ENCODE results near the gene HOMER3.
"Not testable (repeated sequence)": the region's sequence is repeated elsewhere in the genome, so short reads cannot be mapped to it uniquely, and the experiment has no call there.

HOMER3 gene

DNA sequence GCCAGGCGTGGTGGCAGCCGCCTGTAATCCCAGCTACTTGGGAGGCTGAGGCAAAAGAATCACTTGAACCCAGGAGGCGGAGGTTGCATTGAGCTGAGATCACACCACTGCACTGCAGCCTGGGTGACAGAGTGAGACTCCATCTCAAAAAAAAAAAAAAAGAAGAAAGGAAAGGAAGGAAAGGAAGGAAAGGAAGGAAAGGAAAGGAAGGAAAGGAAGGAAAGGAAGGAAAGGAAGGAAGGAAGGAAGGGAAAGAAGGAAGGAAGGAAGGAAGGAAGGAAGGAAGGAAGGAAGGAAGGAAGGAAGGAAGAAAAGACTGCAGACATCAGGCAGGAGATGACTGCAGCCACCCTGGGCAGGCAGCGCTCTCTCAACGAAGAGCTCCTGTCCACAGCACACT, 38.5 kb downstream of the HOMER3 start:
- H3K27me3 ChIP-seq (ENCODE audit: control insufficient read depth, insufficient read depth, low read length); H3K27ac ChIP-seq (ENCODE audit: low read depth, low read length); H3K4me1 ChIP-seq (ENCODE audit: control insufficient read depth, insufficient read depth, low read length); H3K9ac ChIP-seq (ENCODE audit: low read length); H3K4me3 ChIP-seq (ENCODE audit: low read length): not testable (repeated sequence)
- H3K36me3 ChIP-seq (ENCODE audit: control insufficient read depth, insufficient read depth, low read length) = peaks cover 23% of the 10 kb centered on the region

DNA sequence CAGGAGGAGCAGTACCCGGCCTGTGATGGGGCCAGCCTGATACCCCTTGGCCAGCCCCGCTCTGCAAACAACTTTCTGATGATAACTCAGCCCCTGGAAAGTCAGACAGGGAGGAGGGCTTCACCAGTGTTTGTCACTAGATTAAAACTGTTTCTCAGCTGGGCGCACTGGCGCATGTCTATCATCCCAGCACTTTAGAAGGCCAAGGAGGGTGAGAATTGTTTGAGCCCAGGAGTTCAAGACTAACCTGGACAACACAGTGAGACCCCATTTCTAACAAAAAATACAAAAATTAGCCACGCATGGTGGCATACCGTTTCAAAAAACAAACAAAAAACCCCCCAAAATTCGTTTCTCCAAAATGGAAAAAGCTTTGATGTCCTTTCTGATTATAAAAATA, 39.5 kb downstream of the HOMER3 start:
- Histone ChIP-seq H3K27me3 (ENCODE audit: control insufficient read depth, insufficient read depth, low read length) (peaks cover 8% of the 10 kb centered on the region), H3K27ac (ENCODE audit: low read depth, low read length) (no peak overlapping the region), H3K9ac (ENCODE audit: low read length) (no peak overlapping the region), H3K4me3 (ENCODE audit: low read length) (no peak overlapping the region), H3K4me1 (ENCODE audit: control insufficient read depth, insufficient read depth, low read length) (no peaks in the 10 kb centered on the region), H3K36me3 (ENCODE audit: control insufficient read depth, insufficient read depth, low read length) (peaks cover 19% of the 10 kb centered on the region)

GRCh38 chr19:18900700-18901481, 40.1 kb downstream of the HOMER3 start:
- Histone ChIP-seq H3K27ac (ENCODE audit: low read depth, low read length) (no peak overlapping the region), H3K36me3 (ENCODE audit: control insufficient read depth, insufficient read depth, low read length) (peaks cover 19% of the 10 kb centered on the region), H3K9ac (ENCODE audit: low read length) (no peak overlapping the region), H3K27me3 (ENCODE audit: control insufficient read depth, insufficient read depth, low read length) (peaks cover 8% of the 10 kb centered on the region), H3K4me3 (ENCODE audit: low read length) (no peak overlapping the region), H3K4me1 (ENCODE audit: control insufficient read depth, insufficient read depth, low read length) (no peaks in the 10 kb centered on the region)

DNA sequence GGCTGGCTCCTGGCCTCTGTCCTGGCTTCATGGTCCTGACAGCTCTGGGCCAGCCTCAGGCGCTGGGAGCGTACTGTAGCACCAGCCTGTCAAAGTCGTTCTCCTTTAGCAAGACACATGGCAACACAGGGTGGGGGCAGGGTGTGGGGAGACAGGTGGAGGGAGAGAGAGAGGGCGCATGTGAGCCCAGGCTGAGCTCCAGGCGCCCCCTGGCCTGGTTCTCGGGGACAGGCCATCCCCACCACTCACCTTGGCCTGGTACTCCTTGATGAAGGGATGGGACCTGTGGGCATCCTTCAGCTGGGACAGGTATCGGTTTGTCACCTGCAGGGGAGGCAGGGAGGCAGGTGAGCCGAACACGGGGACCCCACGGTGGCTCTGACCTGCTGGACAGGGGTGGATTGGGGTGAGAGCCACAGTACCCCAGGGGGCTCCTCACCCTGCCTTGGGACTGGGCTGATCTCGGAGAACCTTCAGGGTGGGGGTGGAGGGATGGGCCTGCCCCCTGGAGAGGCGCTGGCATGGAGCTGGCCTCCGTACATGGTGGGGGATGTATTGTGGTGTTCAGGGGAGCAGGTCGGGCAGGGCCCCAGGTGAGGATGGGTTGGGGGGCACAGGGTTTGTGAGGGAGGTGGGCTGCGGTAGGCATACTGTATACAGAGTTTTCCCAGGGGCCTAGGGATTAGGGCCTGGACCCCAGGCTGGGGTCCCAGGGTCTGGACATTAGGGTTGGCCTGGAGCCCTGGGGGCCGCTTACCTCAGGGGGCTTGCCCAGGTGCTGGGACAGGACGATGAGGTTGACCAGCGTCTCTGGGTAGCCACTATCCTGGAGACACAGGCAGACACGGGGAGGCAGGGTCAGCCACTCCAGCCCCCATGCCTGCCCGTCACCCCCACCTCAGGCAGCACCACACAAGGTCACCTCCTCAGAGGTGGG, 41.1 kb downstream of the HOMER3 start:
- Histone ChIP-seq H3K27me3 (ENCODE audit: control insufficient read depth, insufficient read depth, low read length) (peaks cover 10% of the 10 kb centered on the region), H3K27ac (ENCODE audit: low read depth, low read length) (no peak overlapping the region), H3K36me3 (ENCODE audit: control insufficient read depth, insufficient read depth, low read length) (peaks cover 19% of the 10 kb centered on the region), H3K9ac (ENCODE audit: low read length) (no peak overlapping the region), H3K4me1 (ENCODE audit: control insufficient read depth, insufficient read depth, low read length) (peaks cover 3% of the 10 kb centered on the region), H3K4me3 (ENCODE audit: low read length) (no peak overlapping the region)

DNA sequence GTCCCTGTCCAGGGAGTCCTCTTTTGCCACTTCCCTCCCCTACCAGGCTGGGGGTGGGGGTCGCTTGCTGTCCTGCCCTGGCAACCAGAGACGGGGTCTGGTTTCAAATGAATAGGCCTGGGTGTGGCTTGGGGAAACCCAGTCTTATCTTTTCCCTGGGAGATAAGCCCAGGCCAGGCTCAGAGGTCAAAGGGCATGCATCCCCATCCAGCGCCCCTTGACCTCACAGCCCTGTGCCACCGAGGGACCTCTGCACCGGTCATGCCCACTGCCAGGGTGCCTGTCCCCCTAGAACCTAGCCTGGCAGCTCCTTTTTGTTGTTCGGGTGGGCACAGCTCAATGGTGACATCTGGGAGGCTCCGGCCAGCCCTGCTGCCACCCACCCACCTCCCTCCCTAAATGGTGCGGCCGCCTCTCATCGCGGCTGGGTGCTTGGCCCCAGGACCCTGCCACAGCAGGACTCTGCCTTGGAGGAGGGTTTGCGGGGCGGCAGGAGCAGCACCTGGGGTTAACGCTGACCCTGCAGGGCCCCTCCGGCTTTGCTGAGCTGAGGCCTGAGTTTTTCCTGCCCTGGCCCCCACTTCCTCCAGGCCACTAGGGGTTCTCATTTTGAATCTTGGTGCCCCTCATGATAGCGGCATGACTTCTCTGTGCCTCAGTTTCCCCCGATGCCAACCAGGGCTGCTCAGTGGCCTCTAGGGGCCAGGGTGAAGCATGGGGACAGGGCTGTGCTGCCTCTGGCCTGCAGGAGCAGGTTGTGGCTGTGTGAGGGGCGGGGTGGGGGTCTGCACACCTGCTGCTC, 42.2 kb downstream of the HOMER3 start:
- Histone ChIP-seq H3K4me3 (ENCODE audit: low read length) (no peak overlapping the region), H3K9ac (ENCODE audit: low read length) (no peak overlapping the region), H3K4me1 (ENCODE audit: control insufficient read depth, insufficient read depth, low read length) (peaks cover 3% of the 10 kb centered on the region), H3K27me3 (ENCODE audit: control insufficient read depth, insufficient read depth, low read length) (peaks cover 19% of the 10 kb centered on the region), H3K36me3 (ENCODE audit: control insufficient read depth, insufficient read depth, low read length) (peaks cover 15% of the 10 kb centered on the region), H3K27ac (ENCODE audit: low read depth, low read length) (no peak overlapping the region)

GRCh38 chr19:18898081-18898606, 42.9 kb downstream of the HOMER3 start:
- Histone ChIP-seq H3K4me1 (ENCODE audit: control insufficient read depth, insufficient read depth, low read length) (peaks cover 3% of the 10 kb centered on the region), H3K27me3 (ENCODE audit: control insufficient read depth, insufficient read depth, low read length) (peaks cover 25% of the 10 kb centered on the region), H3K36me3 (ENCODE audit: control insufficient read depth, insufficient read depth, low read length) (peaks cover 15% of the 10 kb centered on the region), H3K27ac (ENCODE audit: low read depth, low read length) (no peak overlapping the region), H3K9ac (ENCODE audit: low read length) (no peak overlapping the region), H3K4me3 (ENCODE audit: low read length) (no peak overlapping the region)

GRCh38 chr19:18897094-18898029, 43.7 kb downstream of the HOMER3 start:
- Histone ChIP-seq H3K36me3 (ENCODE audit: control insufficient read depth, insufficient read depth, low read length) (peaks cover 15% of the 10 kb centered on the region), H3K27ac (ENCODE audit: low read depth, low read length) (no peak overlapping the region), H3K27me3 (ENCODE audit: control insufficient read depth, insufficient read depth, low read length) (peaks cover 25% of the 10 kb centered on the region), H3K4me3 (ENCODE audit: low read length) (no peak overlapping the region), H3K9ac (ENCODE audit: low read length) (peak overlapping the region; percentile 40), H3K4me1 (ENCODE audit: control insufficient read depth, insufficient read depth, low read length) (peaks cover 3% of the 10 kb centered on the region)

GRCh38 chr19:18896421-18896841, 44.6 kb downstream of the HOMER3 start:
- no peak overlapping the region for H3K27ac ChIP-seq (ENCODE audit: low read depth, low read length)
- peaks cover 15% of the 10 kb centered on the region for H3K36me3 ChIP-seq (ENCODE audit: control insufficient read depth, insufficient read depth, low read length)
- H3K4me3 ChIP-seq (ENCODE audit: low read length) = no peak overlapping the region
- H3K9ac ChIP-seq (ENCODE audit: low read length) = no peak overlapping the region
- peaks cover 25% of the 10 kb centered on the region for H3K27me3 ChIP-seq (ENCODE audit: control insufficient read depth, insufficient read depth, low read length)
- peaks cover 3% of the 10 kb centered on the region for H3K4me1 ChIP-seq (ENCODE audit: control insufficient read depth, insufficient read depth, low read length)

DNA sequence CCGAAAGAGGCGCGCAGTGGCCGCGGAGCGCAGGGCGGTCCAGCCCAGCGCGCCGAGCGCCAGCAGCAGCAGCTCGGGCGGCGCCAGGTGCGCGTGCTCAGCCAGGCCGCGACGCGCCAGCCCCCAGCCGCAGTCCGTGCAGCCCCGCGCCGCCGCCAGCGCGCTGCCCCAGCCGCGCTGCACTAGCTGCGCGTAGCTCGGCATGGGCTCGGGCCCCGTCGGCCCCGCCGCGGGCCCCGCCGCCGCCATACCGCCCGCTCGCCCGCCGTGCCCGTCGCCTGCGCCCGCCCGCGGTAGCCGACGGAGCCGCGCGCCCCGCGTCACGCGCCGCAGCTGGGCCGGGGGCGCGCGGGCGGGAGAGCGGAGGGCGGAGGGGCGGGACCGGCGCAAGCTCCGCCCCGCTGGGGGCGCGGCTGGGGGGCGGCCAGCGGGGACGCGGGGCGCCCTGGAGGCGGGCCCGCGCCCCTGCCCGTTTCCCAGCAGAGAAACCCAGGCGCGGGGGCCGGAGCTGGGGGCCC, 45.1 kb downstream of the HOMER3 start, which contains the start of gene CERS1:
TSS of gene CERS1 (minus strand) at position 335 of the 518 bp plus-strand sequence. CDS start at position 249, 86 bp downstream.
- H3K9ac ChIP-seq (ENCODE audit: low read length) = no peak within 1 kb of the TSS
- peak within 1 kb of the TSS; percentile 30 for H3K27ac ChIP-seq (ENCODE audit: low read depth, low read length)
- H3K36me3 ChIP-seq (ENCODE audit: control insufficient read depth, insufficient read depth, low read length) = peaks cover 12% of the 10 kb centered on the region
- peaks cover 25% of the 10 kb centered on the region for H3K27me3 ChIP-seq (ENCODE audit: control insufficient read depth, insufficient read depth, low read length)
- peaks cover 3% of the 10 kb centered on the region for H3K4me1 ChIP-seq (ENCODE audit: control insufficient read depth, insufficient read depth, low read length)
- peak within 1 kb of the TSS; percentile 44 for H3K4me3 ChIP-seq (ENCODE audit: low read length)

DNA sequence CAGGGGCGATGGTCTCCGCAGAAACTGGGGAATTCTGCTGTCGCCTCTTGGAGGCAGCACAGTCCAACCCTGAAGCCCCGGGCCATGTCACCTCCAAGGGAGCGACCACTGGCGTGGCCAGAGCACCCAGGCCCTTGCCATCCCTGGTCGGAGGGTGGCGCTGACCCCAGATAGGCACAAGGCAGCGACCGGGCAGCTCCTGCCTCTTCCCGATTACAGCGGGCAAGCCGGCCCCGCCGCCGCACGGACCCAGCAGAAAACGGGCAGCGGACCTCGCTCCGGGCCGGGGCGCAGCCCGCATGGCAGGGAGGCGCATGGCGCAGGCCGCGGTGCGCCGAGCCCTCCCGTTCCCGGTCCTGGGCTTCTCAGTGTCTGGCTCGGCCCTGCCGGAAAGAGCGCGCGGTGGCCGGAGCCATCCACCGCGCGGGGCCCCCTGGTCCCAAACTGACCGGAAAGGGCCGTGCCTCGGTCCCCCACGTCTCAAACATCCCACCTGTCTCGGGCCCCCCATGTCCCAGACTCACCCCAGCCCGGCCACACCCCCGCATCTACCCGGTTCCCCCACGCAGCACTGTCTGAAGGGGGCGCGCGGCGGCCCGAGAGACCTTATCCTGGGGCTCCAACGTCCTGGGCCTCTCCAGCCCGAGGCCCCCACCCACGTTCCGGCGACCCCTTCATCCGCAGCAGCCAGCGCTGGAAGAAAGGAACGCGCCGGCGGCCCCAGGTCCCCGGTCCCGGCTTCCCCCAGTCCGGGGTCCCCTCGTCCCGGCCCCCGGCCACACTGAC, 45.8 kb downstream of the HOMER3 start:
- H3K27me3 ChIP-seq (ENCODE audit: control insufficient read depth, insufficient read depth, low read length) = peaks cover 25% of the 10 kb centered on the region
- peak overlapping the region; percentile 30 for H3K27ac ChIP-seq (ENCODE audit: low read depth, low read length)
- peak overlapping the region; percentile 44 for H3K4me3 ChIP-seq (ENCODE audit: low read length)
- H3K4me1 ChIP-seq (ENCODE audit: control insufficient read depth, insufficient read depth, low read length) = peaks cover 3% of the 10 kb centered on the region
- peaks cover 9% of the 10 kb centered on the region for H3K36me3 ChIP-seq (ENCODE audit: control insufficient read depth, insufficient read depth, low read length)
- H3K9ac ChIP-seq (ENCODE audit: low read length) = no peak overlapping the region
